Liver (tissue), 9 donors: Measurements from ENCODE around the gene USP38. TPM values are rescaled to one million over a fixed set of nuclear protein-coding genes. Genes with fewer than 3 reads are reported as not detected.

Experiments used
- DNase-seq: peaks from one replicate; pipeline ENCODE4 v3.0.0-alpha.2; 2017; ENCODE audit warnings: low spot score
- H3K27ac ChIP-seq, 2 donors: one replicate each; pipeline ENCODE4 v1.7.0; 2013; ENCODE audit warnings: inconsistent platforms in 2 of 2, low read length in 2 of 2, control low read depth in 1 of 2, low read depth in 1 of 2, mild to moderate bottlenecking in 1 of 2
- H3K27me3 ChIP-seq, 4 donors: one replicate each; pipeline versions ENCODE4 v1.6.1 to v1.7.0; 2013; ENCODE audit warnings: low read length in 3 of 4, inconsistent platforms in 1 of 4, mild to moderate bottlenecking in 1 of 4, moderate library complexity in 1 of 4; ENCODE audit not compliant: control insufficient read depth in 4 of 4, insufficient read depth in 4 of 4
- H3K36me3 ChIP-seq, 4 donors: one replicate each; pipeline versions ENCODE4 v1.6.1 to v1.7.0; 2013; ENCODE audit warnings: low read length in 3 of 4, mild to moderate bottlenecking in 3 of 4, low read depth in 1 of 4, moderate library complexity in 1 of 4; ENCODE audit not compliant: control insufficient read depth in 4 of 4, insufficient read depth in 3 of 4
- H3K4me1 ChIP-seq, 4 donors: one replicate each; pipeline versions ENCODE4 v1.6.1 to v1.7.0; 2013; ENCODE audit warnings: low read length in 3 of 4, mild to moderate bottlenecking in 3 of 4, moderate library complexity in 1 of 4; ENCODE audit not compliant: control insufficient read depth in 4 of 4, insufficient read depth in 4 of 4
- H3K4me3 ChIP-seq, 3 donors: one replicate each; pipeline versions ENCODE4 v1.6.1 to v1.7.0; 2013; ENCODE audit warnings: low read length in 3 of 3, control low read depth in 1 of 3, low read depth in 1 of 3, mild to moderate bottlenecking in 1 of 3
- H3K9ac ChIP-seq, 2 donors: one replicate each; pipeline ENCODE4 v1.7.0; 2013; ENCODE audit warnings: low read length in 2 of 2, mild to moderate bottlenecking in 2 of 2, moderate library complexity in 2 of 2, control low read depth in 1 of 2, low read depth in 1 of 2
- H3K9me3 ChIP-seq, 4 donors: one replicate each; pipeline versions ENCODE4 v1.6.1 to v1.7.0; 2013; ENCODE audit warnings: low read length in 3 of 4; ENCODE audit not compliant: control insufficient read depth in 4 of 4
- ATF3 ChIP-seq: IDR thresholded peaks from 2 replicates; pipeline ENCODE4 v1.6.1; 2016; ENCODE audit warnings: antibody characterized with exemption
- EGR1 ChIP-seq, 2 donors: IDR thresholded peaks; 2 replicates each; pipeline ENCODE4 v1.6.1; 2016 to 2018; ENCODE audit warnings: antibody characterized with exemption in 2 of 2, low read depth in 2 of 2
- FOXA1 ChIP-seq: IDR thresholded peaks from 2 replicates; pipeline ENCODE4 v1.6.1; 2016; ENCODE audit warnings: antibody characterized with exemption
- FOXA2 ChIP-seq: IDR thresholded peaks from 2 replicates; pipeline ENCODE4 v1.6.1; 2016; ENCODE audit warnings: antibody characterized with exemption
- GABPA ChIP-seq, 2 donors: IDR thresholded peaks in 1 of 2; conservative IDR thresholded peaks in 1 of 2; 2 replicates each; pipeline ENCODE4 v1.6.1; 2016; ENCODE audit warnings: antibody characterized with exemption in 2 of 2, mild to moderate bottlenecking in 1 of 2, moderate library complexity in 1 of 2
- HNF4A ChIP-seq, 2 donors: conservative IDR thresholded peaks; 2 replicates each; pipeline ENCODE4 v1.6.1; 2016; ENCODE audit warnings: antibody characterized with exemption in 2 of 2, mild to moderate bottlenecking in 2 of 2
- HNF4G ChIP-seq: IDR thresholded peaks from 2 replicates; pipeline ENCODE4 v1.6.1; 2016; ENCODE audit warnings: antibody characterized with exemption
- JUND ChIP-seq, 2 donors: IDR thresholded peaks; 2 replicates each; pipeline ENCODE4 v1.6.1; 2016; ENCODE audit warnings: antibody characterized with exemption in 2 of 2
- MAX ChIP-seq: IDR thresholded peaks from 2 replicates; pipeline ENCODE4 v1.6.1; 2016; ENCODE audit warnings: antibody characterized with exemption
- NR2F2 ChIP-seq: IDR thresholded peaks from 2 replicates; pipeline ENCODE4 v1.6.1; 2016; ENCODE audit warnings: antibody characterized with exemption
- RAD21 ChIP-seq, 2 donors: IDR thresholded peaks; 2 replicates each; pipeline ENCODE4 v1.6.1; 2016; ENCODE audit warnings: antibody characterized with exemption in 2 of 2, mild to moderate bottlenecking in 2 of 2
- REST ChIP-seq: IDR thresholded peaks from 2 replicates; pipeline ENCODE4 v1.6.1; 2016; ENCODE audit warnings: antibody characterized with exemption, mild to moderate bottlenecking
- RXRA ChIP-seq, 2 donors: IDR thresholded peaks; 2 replicates each; pipeline ENCODE4 v1.6.1; 2017 to 2018; ENCODE audit warnings: antibody characterized with exemption in 2 of 2, mild to moderate bottlenecking in 1 of 2
- SP1 ChIP-seq: IDR thresholded peaks from 2 replicates; pipeline ENCODE4 v1.6.1; 2018; ENCODE audit warnings: antibody characterized with exemption, mild to moderate bottlenecking
- TAF1 ChIP-seq: conservative IDR thresholded peaks from 2 replicates; pipeline ENCODE4 v1.6.1; 2016; ENCODE audit warnings: antibody characterized with exemption, mild to moderate bottlenecking
- YY1 ChIP-seq: IDR thresholded peaks from 2 replicates; pipeline ENCODE4 v1.6.1; 2016; ENCODE audit warnings: antibody characterized with exemption, mild to moderate bottlenecking
- WGBS: extraction: QIAGEN DNeasy Blood & Tissue Kit; methylation state at CpG from one replicate; pipeline ENCODE4 v1.1.7; 2013; 5-methylcytosine and 5-hydroxymethylcytosine counted together
- polyA plus RNA-seq, 2 donors: library from polyadenylated mRNA; stranded (reverse) in 1 of 2; unstranded in 1 of 2; fragments of 200-250 nt in 1 of 2; fragments of >200 nt in 1 of 2; fragmentation: Nextera tagmentation in 1 of 2; extraction: Ambion mirVana in 1 of 2; gene quantifications; one replicate each; pipeline versions ENCODE4 v1.2.1 to v1.2.3, GENCODE V29; 2013 to 2015
- total RNA-seq, 2 donors: library from RNA; depleted of rRNA; stranded (reverse); fragments of >200 nt; gene quantifications; one replicate each; pipeline ENCODE4 v1.2.3, GENCODE V29; 2014
- TF ChIP-seq, protein P1 (sequence below): fragments of 150-350 bp; IDR thresholded peaks from 2 replicates; pipeline ENCODE4 v1.5.1; 2017; ENCODE audit warnings: improper control_type of control experiment, low read depth, low read length; ENCODE audit not compliant: missing input control
- TF ChIP-seq, protein P2 (sequence below): IDR thresholded peaks from 2 replicates; pipeline ENCODE4 v1.6.1; 2016; ENCODE audit warnings: antibody characterized with exemption
- donor health status: healthy.
- donor health status: healthy.
- donor health status: healthy.
- donor health status: healthy.
- donor health status: healthy.

The USP38 gene
- total and polyA plus RNA-seq, 4 donors, result 6.1 to 36.1 (median 18.2) TPM

DNA sequence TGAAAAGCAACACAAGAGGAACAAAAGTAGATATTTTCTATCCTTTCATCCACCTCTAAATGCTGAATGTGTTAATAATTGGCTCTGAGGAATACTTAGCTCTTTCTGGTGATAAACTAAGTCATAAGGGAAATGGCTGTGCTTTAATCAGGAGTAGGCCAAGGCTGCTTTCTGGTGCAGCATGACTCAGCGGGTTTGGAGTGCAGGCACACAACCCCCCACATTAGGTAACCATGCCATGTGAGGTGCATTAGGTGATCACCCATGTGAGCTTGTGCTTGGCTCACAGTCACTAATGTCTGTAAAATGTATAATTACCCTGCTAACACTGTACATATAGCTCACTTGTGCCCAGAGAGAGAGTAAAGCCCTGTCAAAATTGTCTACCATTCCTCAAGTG, 57.2 kb downstream of the USP38 start:
- no peaks in the 10 kb centered on the region for H3K9me3 ChIP-seq
- no peak overlapping the region for H3K27ac ChIP-seq
- no peak for DNase-seq
- no peaks in the 10 kb centered on the region for H3K4me1 ChIP-seq
- no peaks in the 10 kb centered on the region for H3K27me3 ChIP-seq
- WGBS, result 97% methylated on average over 1 of the region's 1 CpG
- H3K36me3 ChIP-seq, result no peaks in the 10 kb centered on the region
- TF ChIP-seq SP1, result no peak
- no peak for TF ChIP-seq ATF3
- no peak for TF ChIP-seq REST
- no peak for TF ChIP-seq EGR1 (IDR thresholded peaks at IDR 0.05; ENCODE audit: low read depth in 2 of 2)
- no peak for TF ChIP-seq GABPA (IDR thresholded peaks at IDR 0.05 in 1 of 2, conservative IDR thresholded peaks at IDR 0.05 in 1 of 2)
- TF ChIP-seq RAD21 (IDR thresholded peaks at IDR 0.05), result no peak
- no peak overlapping the region for H3K4me3 ChIP-seq
- no peak overlapping the region for H3K9ac ChIP-seq

GRCh38 chr4:143243041-143243440, 58.3 kb downstream of the USP38 start:
- Histone ChIP-seq H3K4me1 (no peaks in the 10 kb centered on the region), H3K4me3 (no peak overlapping the region), H3K27me3 (no peaks in the 10 kb centered on the region), H3K9me3 (no peaks in the 10 kb centered on the region), H3K27ac (no peak overlapping the region), H3K36me3 (no peaks in the 10 kb centered on the region), H3K9ac (no peak overlapping the region)
- WGBS, result 94% methylated on average over 2 of the region's 2 CpGs
- TF ChIP-seq TAF1 (no peak), FOXA2 (no peak), MAX (no peak), REST (no peak), HNF4G (no peak), NR2F2 (no peak), HNF4A (conservative IDR thresholded peaks at IDR 0.05) (no peak), YY1 (no peak), JUND (IDR thresholded peaks at IDR 0.05) (no peak), SP1 (no peak), EGR1 (IDR thresholded peaks at IDR 0.05; ENCODE audit: low read depth in 2 of 2) (no peak), RXRA (IDR thresholded peaks at IDR 0.05) (no peak), FOXA1 (no peak), RAD21 (IDR thresholded peaks at IDR 0.05) (no peak), GABPA (IDR thresholded peaks at IDR 0.05 in 1 of 2, conservative IDR thresholded peaks at IDR 0.05 in 1 of 2) (no peak), ATF3 (no peak)
- TF ChIP-seq, protein P1, sequence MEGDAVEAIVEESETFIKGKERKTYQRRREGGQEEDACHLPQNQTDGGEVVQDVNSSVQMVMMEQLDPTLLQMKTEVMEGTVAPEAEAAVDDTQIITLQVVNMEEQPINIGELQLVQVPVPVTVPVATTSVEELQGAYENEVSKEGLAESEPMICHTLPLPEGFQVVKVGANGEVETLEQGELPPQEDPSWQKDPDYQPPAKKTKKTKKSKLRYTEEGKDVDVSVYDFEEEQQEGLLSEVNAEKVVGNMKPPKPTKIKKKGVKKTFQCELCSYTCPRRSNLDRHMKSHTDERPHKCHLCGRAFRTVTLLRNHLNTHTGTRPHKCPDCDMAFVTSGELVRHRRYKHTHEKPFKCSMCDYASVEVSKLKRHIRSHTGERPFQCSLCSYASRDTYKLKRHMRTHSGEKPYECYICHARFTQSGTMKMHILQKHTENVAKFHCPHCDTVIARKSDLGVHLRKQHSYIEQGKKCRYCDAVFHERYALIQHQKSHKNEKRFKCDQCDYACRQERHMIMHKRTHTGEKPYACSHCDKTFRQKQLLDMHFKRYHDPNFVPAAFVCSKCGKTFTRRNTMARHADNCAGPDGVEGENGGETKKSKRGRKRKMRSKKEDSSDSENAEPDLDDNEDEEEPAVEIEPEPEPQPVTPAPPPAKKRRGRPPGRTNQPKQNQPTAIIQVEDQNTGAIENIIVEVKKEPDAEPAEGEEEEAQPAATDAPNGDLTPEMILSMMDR, result no peak
- TF ChIP-seq, protein P2, sequence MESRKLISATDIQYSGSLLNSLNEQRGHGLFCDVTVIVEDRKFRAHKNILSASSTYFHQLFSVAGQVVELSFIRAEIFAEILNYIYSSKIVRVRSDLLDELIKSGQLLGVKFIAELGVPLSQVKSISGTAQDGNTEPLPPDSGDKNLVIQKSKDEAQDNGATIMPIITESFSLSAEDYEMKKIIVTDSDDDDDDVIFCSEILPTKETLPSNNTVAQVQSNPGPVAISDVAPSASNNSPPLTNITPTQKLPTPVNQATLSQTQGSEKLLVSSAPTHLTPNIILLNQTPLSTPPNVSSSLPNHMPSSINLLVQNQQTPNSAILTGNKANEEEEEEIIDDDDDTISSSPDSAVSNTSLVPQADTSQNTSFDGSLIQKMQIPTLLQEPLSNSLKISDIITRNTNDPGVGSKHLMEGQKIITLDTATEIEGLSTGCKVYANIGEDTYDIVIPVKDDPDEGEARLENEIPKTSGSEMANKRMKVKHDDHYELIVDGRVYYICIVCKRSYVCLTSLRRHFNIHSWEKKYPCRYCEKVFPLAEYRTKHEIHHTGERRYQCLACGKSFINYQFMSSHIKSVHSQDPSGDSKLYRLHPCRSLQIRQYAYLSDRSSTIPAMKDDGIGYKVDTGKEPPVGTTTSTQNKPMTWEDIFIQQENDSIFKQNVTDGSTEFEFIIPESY, result no peak
- DNase-seq, result no peak
